GM21390 (cell line): ENCODE measurements around the gene SLC12A8.

ENCODE experiments used
- ATAC-seq: cut with Tn5 transposase; IDR thresholded peaks from one replicate; pipeline ENCODE4 v1.9.1; 2021; ENCODE audit not compliant: unreplicated experiment

Gene SLC12A8

DNA sequence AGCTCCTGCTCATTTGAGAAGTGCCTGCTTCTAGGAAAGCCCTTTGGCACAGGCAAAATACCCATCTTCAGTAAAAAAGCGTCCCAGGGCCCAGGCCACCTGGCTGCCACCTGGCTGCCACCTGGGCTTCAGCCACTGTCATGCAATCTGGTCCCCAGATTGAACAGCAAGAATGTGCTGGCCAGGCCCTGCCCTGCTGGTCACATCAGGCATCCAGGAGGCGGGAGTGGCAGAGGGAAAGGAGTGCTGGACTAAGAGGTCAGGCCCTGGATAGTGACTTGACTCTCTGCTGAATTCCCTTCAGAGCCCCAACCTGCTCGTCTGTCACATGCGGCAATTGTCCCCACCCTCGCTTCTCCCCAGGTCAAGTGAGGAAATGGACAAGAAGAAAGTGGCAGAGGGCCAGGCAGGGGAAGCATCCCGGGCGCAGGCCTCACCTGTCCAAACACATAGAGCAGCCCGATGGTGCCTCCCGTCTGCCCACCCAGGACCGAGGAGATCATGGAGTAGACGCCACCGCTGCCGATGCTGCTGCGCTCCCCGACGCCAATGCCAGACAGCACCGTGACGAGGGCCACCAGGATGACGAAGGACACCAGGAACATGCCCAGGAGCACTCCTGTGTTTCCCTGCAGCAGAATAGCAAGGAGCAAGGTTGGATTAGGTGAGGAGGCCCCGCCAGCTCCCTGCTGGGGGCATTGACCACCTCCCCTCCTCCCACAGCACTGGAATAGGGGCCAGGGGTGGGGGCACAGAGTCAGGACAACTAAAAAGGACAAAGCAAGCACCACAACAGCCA, 25.5 kb downstream of the SLC12A8 start:
- no peak for ATAC-seq

DNA sequence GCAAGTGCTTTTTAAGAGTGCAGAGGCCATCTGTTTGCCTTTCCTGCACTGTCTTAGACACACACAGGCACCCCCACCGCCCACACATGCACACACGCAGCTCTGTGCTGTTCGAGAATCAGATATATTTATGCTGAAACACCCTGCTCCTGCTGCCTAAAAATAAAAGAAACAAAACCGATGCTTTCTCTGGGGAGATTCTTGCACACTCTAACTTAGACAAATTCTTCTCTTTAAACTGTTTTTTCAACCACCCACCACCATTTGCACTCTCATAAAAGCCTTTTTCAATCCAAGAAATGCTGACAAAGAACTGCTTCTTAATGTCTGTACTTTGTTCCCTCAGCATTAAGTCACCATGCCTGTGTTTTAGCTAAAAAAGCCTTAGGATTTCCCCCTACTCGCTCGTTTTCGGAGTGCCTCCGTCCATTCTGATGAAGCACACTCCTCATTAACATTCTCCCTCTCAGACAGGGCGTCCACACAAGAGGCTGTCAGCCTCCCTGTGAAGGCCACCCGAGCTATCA, 26.2 kb downstream of the SLC12A8 start:
- peak; percentile 75 for ATAC-seq

DNA sequence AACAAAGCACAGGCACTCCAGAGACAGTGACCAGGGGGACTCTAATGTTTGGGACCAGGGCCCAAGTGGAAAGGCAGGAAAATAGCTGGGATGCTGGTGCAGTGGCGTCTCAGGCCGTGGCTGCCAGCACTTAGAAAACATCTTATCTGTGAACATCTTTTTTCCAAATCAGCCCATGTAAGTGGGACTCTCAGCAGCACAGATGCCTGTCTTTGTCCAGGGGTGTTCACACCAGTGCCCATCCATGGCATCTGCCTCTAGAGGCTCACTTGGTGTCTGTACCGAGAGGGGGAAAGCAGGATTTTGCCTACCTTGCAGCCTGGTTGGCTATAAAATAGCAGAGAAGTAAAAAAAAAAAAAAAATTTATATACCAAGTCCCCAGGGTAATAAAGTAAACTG, 26.7 kb downstream of the SLC12A8 start:
- ATAC-seq: no peak

DNA sequence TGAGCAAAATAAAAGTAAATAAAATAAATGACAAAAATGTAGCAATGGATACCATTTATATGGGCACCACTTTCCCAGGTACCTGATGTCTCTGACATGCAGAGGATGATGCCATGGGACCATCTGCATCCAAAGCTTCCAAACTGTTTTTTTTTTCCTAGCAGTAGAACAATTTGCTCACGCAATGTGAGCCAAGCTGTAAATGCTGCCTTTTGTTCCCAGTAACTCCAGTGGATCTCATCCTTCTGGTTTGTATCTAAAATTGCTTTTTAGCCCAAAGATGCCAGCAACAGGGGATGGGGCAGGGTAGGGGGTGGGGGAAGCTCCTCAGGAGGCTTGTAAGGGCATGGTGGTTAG, 32.7 kb downstream of the SLC12A8 start:
- ATAC-seq: no peak

DNA sequence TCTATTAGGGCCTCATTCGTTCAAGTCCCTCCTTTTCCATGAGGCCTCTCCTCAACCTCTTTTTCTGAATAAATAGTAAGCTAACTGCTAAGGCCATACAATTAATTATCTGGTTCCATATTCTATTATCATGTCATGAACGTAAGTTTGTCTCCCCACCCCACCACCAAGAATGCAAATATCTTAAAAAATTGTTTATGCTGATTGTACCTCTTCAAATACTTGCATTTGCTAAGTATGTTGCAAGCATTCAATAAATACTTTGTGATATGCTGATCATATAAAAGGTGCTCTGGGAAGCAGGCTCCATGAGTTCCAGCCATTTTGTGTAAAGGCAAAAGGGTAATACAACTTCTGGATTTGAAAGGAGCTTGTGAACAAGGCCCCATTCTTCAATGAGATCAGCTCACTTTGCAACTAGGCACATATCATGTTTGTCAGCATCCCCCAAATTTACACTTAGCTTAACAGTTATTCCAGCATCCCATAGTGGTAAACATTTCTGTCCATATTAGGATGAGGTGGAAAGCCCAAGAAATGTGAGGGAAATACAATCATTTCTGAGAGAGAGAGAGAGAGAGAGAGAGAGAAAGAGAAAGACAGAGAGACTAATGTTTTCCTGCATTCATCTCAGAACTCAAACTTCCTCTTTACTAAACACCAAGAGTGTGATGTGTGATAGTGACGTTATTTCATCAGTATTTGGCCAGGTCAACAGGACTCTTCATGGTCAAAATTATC, 33.2 kb downstream of the SLC12A8 start:
- no peak for ATAC-seq

DNA sequence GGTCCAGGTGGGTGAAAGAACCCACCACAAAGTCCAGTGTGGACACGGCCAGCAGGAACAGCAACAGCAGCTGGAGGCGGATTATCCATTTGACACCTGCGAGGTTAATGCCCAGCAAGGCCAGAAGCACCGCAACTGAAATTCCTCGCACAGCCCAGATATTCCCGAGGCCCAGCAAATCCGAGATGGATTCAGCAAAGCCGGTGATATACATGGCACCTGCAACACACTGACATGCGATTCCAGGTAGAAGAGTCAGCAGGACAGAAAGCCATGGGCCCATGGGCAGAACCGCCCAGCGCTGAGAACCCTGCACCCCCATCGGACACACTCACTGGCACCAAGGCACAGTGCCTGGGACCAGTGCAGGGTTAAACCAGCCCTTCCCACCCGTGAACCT, 34.8 kb downstream of the SLC12A8 start:
- no peak for ATAC-seq

DNA sequence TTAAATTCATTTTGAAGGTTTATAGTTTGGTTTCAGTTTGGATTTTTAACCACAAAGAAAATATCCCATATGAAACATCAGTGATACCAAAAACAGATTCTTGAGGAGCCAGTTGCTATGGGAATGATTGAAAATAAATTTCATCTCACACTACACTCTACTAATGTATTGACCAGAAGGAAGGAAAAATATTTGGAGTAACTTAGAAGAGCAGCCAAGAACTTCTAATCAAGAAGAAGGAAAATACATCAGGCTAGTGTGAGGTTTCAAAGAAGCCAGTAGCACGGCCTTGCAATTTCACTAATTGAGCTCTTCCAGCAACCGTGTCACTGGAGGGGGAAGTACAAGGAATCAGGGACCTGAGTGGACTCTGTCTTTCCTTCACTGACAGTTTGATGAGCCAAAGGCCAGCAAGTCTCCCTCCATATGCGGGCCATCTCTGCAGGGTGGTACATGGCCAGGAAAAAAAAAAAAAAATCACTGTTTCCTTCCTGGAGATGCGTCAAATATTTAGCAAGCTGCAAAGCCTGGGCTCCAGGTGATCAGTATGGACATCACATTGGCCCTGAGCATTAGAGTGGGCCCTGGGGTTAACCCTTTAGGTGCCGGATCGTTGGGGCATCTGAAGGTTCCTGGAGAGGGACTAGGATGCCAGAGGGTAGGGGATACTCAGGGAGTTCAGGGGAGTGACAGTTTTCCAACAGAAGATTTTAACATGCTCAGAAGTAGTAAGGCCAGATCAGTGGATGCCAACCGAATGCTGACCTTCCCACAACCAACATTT, 37.1 kb downstream of the SLC12A8 start:
- no peak for ATAC-seq

DNA sequence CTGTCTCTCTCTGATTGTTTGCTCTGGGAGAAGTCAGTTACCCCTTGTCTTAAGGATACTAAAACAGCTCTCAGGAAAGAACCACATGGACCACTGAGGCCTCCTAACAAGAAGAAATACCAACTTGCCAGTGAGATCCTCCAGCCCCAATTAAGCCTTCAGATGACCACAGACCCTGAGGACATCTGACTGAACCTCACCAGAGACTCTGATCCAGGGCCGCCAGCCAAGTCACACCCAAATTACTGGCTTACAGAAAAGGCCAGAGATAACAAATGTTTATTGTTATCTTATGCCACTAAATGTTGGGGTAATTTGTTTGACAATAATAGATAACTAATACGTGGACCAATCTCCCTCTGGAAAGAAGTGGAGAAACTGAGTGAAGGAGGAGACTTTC, 40.2 kb downstream of the SLC12A8 start:
- no peak for ATAC-seq

DNA sequence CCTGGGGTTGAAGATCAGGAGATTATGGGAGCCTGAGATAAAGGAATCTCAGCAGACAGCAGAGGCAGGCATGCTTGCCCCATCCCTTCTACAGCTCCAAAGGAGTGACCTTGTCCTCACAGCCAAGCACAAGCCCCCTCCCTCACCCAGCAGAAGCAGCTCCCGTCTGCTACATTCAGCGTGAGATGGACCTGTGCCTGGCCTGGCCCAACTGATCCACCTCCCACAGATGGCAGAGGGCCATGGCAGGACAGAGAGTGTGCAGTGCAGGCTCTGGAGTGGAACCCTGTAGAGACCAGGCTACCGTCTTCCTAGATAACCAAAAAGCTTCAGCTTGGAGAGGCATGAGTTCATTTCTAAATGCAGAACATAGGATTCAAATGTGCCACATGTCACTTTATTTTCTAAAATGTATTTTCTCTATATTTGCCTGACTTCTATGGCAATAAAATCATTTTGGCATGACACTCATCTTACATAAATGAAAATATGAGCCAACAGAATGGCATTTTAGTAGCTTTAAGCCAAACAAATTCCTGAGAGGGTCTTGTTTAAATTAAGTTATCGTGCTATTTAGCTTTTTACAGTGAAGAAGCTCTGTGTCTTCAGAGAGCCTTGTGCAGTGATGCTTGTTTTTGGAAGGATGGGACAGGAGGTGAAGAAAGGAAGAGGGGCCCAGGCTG, 43.7 kb downstream of the SLC12A8 start:
- no peak for ATAC-seq

DNA sequence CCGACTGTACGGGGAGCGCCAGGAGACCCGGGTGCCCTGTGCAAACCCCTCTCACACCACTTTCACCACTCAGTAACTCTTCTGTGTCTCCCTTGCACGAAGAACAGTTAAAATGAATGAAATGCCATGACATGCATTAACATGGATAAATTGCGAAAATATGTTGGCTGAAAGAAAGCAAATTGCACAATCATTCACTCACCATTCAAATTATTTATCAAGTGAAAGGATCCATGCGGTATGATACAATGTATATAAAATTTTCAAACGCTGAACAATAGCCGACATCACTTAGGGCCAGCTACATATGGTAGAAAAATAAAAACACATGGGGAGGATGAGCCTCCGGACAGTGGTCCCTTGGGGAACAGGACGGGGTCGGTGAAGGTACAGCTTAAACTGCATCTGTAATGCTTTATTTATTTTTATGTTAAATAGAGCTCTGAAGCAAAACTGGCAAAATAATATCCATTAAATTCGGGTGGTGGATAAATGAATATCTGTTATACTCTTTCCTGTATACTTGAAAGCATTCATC, 45.9 kb downstream of the SLC12A8 start:
- no peak for ATAC-seq

DNA sequence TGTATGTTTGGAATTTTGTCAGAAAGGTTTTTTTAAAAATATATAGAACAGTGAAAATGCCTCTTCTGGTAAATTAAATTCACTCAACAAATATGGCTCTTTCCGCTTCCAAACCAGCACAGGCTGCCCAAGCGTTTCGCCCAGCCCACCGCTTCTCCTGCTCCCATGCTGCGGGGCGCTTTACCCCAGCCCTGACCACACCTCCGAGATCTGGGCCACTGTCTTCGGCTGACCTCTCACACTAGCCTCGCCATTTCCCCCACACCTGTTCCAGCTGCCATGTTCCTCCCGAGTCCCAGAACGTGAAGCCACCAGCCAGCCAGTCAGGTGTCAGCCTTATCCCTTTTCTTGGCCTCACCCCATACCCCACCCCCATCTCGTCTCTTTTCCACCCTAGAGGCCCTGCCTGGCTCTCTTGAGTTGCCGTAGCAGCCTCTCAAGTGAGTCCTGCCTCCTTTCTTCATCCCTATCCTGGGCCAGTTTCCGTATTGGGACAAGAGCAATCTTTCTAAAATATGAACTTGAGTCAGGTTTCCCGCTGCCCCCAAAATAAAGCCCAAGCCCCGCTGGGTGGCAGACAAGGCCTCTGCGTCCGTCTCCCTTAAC, 46.5 kb downstream of the SLC12A8 start:
- no peak for ATAC-seq

DNA sequence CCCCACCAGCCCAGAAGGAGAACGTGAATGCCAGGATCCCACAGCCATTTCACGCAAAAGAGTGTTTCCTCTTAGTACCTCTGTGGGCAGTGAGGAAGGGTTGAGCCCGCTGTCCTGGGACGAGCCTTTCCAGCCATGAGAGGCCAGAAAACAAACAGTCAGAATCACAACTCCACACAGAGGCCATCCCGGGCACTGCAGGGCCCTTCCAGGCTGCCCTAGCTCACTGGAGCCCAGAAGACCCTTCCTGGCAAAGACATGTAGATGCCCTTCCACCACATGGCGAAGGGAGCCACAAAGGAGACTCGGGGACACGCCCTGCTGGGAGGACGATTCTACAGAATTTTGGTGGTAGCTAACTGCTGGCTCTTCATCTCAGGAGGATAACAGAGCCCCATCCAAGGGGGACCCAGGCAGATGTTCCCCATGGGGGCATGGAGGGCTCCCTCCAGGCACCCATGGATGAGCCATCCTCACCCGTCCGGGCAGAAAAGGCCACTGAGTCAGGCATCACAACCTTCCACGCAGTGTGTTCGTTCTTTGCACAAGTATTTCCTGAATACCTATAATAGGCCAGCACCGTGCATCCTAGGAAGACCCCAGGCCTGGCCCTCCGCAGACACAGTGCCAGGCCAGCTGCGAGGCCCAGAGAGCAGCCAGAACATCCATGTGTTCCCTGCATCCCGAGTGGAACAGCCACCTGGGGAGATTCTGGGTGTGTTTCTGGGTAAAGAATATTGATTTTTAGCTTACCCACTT, 47.2 kb downstream of the SLC12A8 start:
- ATAC-seq: no peak

DNA sequence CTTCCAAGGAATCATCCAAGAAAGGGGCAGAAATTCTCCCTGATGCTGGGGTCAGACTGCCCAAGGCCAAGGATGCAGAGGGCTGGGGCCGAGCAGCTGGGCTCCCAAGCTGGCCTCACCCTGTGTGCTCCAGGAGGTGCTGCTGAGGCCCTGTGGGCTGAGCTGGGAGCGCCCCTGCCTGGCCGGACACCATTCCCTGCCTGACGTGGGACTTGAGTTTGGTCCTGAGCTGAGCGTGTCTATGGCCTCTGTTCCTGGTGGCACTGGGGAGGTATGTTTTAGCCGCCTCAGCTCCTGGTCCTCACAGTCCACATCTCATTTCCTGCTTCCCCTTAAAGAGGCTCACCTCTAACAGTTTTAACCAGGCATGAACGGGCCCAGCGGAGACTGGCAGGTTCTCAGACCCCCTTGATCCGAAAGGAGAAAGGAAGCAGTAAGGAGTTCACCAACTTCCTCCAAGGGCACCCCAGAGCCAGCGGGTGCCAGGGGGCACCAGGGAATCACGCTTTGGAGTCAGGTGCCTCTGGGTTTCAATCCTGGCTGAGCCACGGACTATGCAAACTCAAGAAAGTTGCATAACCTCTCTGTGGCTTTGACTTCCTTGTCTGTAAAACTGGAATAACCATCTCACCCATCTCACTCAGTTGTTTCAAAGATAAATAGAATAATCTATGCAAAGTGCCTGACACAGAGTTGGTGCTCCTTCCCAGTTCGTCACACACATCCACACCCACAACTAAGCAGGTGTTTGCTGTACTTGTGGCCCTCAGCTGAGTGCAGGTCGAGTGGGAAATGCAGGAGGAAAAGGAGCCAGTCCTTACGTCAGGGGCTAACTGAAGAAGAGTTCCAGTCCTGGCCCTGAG, 48.6 kb downstream of the SLC12A8 start:
- peak; percentile 60 for ATAC-seq

DNA sequence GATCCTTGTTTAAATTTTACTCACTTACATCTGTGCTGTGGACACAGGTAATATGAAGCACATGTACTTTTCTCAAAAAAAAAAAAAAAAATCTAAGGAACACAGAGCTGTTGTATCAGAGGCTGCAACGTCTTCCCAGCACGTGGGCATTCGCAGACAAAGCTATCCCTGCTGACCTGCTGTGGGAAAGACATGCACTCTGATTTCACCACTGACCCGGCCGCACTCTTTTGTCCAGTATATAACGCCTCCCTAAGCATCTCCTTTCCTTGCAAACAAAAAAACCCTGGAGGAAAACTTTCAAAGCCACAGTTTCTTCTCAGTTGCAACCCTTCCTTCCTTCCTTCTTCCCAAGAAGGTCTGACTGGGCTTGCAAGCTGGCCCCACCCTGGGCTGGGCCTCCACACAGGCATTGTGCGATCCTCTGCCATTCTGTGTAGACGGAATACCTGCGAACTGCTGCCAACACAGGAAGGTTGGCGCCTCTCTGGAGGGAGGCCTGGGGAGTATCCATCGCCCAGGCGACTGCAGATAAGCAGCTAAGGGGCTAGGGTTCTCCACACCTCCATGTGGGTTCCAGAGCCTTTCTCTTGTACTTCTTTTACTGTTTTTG, 50.8 kb downstream of the SLC12A8 start:
- no peak for ATAC-seq

DNA sequence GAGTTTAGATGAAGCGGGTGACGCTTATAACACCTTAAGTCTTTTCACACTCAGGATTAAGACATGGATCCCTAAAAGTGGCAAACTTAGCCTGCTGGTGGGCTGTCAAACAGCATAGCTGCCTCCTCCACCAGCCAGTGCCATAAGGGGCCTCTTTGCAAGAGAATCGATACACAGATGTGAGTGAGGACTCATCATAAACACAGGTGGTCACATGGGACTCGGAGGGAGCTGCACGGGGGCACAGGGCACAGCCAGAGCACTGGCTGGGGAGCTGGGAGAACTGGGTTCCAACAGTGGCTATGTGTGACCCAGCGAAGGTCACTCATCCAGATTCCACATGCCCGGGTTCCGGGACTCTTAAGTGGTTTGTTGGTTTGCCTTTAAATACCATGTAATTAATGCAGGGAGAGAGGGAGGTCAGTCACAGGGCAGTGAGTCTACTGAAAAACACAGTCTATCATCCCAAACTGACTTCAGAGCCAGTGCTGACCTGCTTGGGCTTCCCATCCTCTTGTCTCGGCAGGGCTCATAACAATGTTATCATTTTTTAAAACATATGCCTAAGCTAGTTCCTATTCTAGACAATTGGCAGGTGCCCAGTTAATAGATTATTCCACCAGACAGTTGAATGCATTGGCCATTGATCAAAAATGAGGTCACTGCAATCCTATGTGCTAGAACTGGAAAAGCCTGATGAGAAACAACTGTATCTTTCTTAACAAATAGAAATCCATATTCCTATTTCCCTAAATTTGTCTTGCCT, 51.8 kb downstream of the SLC12A8 start:
- no peak for ATAC-seq

DNA sequence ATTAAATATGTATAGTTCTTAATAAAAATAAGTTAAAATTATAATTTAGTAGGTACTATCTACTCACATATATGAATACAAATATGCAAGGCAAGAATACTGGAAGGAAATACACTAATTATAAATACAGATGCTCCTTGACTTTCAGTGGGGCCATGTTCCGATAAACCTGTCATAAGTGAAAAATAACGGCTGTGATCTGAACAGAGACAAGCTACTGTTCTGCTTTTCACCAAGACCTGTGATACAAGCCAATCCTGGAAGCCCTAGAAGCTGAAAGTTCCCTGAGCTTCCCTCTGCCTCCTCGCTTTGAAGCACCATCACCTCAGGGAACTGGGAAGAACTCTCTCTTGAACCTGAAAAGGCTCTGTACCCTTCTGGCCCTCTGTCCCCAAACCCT, 55.4 kb downstream of the SLC12A8 start:
- no peak for ATAC-seq

DNA sequence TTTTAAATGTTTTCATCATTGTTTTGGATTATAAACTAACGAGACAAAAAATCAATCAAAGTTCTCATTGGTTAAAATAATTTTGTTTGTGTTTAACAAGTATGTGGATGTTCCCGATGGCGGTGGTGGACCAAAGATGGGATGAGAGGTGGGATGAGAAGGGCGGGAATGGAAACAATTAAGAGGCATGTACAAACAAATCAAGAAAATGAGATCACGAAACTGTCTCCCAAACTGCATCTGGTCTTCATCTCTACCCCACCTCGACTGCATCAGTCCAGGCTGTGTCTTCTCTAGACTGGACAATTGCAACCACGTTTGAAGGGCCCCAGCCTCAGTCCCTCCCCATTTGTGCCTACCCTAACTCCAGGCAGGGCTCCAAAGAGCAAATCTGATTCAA, 56.1 kb downstream of the SLC12A8 start:
- no peak for ATAC-seq
